T1000 (cell line): Measurements from ENCODE around the gene XKR7.

Source experiments
- DNase-seq: peaks from one replicate; lab custom pipeline; 2025; ENCODE audit warnings: mixed read lengths; lab: John Stamatoyannopoulos, UW

The XKR7 gene

GRCh38 chr20:31945319-31945718 lies 22.6 kb upstream of the XKR7 start:
- DNase-seq: no peak

- no peak for DNase-seq
Measured at GRCh38 chr20:31945785-31946184, 22.2 kb upstream of the XKR7 start.

- DNase-seq: no peak
Measured at GRCh38 chr20:31948008-31948407, 19.9 kb upstream of the XKR7 start.

GRCh38 chr20:31949877-31950646 lies 17.9 kb upstream of the XKR7 start:
- no peak for DNase-seq

- DNase-seq: no peak
Measured at GRCh38 chr20:31951203-31951529, 16.8 kb upstream of the XKR7 start.

GRCh38 chr20:31951530-31952453 lies 16.2 kb upstream of the XKR7 start, which contains the start of gene PDRG1:
TSS of gene PDRG1 (minus strand) at chr20:31952046. CDS start at chr20:31951961, 85 bp downstream.
- DNase-seq: peak; percentile 87

GRCh38 chr20:31953556-31954148 lies 14.3 kb upstream of the XKR7 start:
- DNase-seq: no peak

- no peak for DNase-seq
Measured at GRCh38 chr20:31954500-31954899, 13.5 kb upstream of the XKR7 start.

GRCh38 chr20:31956556-31957526 lies 11.1 kb upstream of the XKR7 start:
- no peak for DNase-seq

- no peak for DNase-seq
Measured at GRCh38 chr20:31962761-31963160, 5.2 kb upstream of the XKR7 start.

GRCh38 chr20:31963889-31964288 lies 4.1 kb upstream of the XKR7 start:
- DNase-seq: no peak

GRCh38 chr20:31966991-31967655 lies 828 bp upstream of the XKR7 start:
- no peak for DNase-seq

- DNase-seq: peak; percentile 66
Measured at GRCh38 chr20:31968291-31969126, 558 bp downstream of the XKR7 start.

- no peak for DNase-seq
Measured at GRCh38 chr20:31969991-31970390, 2.0 kb downstream of the XKR7 start.

- DNase-seq: no peak
Measured at GRCh38 chr20:31972471-31973021, 4.6 kb downstream of the XKR7 start.

- no peak for DNase-seq
Measured at GRCh38 chr20:31974296-31974695, 6.3 kb downstream of the XKR7 start.

GRCh38 chr20:31974951-31975487 lies 7.1 kb downstream of the XKR7 start:
- DNase-seq: no peak

- DNase-seq: no peak
Measured at GRCh38 chr20:31975874-31976273, 7.9 kb downstream of the XKR7 start.

- no peak for DNase-seq
Measured at GRCh38 chr20:31977080-31977479, 9.1 kb downstream of the XKR7 start.
